ENCODE measurements around the gene DNAJB14.

The DNAJB14 gene

DNA sequence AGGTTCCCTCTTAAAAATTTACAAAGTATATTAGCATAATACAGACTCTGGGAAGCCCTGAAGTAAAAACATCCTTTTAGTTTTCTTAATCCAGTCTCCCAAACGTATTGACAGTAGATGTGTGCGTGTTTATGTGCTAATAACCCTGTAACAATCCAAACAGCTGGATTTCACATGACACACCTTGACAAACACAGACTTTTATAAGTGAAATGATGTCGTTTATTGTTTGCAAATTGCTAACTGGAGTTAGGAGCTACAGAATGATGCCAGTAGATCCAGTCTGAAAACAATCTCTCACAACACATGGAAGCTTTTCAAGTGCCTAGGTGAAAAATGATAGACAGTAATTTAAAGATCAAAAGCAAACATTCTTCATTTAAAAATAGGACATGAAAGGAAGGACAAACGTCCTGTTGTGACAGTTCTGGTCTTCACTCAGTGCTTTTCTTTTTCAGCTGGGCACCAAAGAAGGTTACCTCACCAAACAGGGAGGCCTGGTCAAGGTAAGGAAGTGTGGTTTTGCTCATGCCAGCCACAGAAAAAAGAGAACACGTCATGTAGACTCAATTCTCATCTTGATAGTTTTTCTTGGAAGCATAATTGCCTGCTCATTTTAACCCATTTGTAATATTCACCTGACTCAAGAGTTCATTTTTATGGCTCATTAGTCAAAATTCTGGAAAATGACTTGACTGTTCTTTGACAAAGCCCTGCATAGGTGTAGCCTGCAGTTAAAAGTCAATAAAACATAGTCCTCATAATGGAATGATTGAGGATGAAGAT is 85.1 kb downstream of the DNAJB14 start:
- no peak for DNase-seq

DNA sequence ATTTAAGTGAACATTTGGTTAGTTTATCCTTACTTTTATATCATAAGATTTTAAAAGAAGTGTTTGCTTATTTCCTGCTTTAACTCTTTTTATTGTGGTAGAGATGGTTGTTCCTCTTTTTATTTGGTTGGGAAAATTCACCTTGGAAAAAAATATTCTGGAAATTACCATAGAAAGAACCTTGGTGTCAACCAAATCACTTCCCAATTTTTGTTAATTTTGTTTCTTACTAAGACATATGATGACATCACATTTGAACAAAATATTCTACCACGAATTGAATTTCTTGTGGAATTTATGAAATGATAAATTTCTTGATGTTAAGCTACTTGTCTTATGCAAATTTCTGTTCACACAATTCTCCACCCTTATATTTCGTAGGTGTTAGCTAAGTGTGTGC is 85.9 kb downstream of the DNAJB14 start:
- DNase-seq = no peak

DNA sequence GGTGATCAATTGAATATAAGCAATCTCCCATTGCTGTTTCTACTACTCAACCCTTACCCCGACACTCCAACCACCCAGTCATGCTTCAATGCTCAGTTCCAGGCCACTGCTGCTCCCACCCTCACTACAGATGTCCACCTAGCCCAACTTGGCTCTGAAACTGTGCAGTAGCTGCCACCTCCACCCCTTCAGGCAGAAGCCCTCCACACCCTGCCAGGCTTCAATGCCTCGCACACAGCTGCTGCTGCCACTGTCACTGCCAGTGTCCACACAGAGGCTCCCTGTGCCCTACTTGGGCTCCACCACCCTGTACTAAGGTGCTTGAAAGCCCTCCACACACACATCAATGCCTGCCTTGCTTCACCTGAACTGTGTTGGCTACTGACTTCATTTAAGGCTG is 86.8 kb downstream of the DNAJB14 start:
- DNase-seq = no peak

DNA sequence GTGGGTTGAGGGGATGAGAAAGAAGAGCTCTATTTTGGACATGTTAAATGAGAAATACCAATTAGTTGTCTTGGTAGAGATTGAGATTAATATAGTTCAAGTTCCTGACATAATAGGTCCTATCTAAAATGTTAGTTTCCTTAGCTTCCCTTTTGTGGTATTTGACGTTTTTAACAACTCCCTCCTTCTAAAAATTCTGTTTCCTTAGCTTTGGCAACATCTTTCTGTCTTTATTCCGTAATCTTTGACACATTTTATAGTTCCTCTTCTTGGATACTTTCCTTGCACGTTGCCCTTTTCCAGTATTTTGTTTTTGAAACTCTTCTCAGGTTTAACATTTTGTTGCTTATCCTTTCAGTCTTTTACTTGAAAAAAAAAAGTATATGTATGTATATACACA is 89.1 kb downstream of the DNAJB14 start:
- DNase-seq = no peak

DNA sequence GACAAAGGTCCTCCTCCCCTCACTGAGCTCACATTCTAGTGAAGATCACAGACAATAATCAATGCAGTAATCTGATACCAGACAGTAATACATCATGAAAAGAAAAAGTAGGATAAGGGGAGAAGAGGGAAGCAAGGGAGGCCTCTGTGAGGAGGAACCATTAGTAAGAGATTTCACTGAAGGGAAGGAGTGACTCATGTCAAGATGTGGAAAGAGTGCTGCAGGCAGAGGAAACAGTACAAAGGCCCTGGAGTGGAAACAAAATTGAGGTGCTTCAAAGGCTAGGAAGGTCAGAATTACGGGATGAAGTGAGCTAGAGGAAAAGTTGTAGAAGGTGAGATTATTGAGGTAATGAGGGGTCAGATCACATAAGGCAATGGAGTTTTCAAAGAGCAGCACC is 90.3 kb downstream of the DNAJB14 start:
- no peak for DNase-seq

DNA sequence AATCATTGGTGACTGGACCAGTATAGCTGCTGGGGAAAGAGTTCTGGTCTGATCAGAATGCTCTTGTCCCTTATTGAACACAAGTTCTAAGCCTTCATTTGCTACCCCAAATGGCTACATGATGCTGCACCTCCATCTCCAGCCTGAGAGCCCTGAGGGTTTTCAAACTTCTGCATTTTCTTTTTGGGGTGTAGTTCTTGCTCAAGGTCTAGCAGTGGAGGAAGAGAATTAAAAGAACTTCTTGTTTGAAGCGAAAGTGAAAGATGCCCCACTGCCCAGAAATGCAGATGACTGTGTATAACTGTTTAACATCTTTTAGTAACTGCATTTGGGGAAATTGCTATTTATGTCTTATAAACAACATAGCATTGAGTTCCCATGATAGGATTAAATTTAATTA is 90.7 kb downstream of the DNAJB14 start:
- DNase-seq = no peak

DNA sequence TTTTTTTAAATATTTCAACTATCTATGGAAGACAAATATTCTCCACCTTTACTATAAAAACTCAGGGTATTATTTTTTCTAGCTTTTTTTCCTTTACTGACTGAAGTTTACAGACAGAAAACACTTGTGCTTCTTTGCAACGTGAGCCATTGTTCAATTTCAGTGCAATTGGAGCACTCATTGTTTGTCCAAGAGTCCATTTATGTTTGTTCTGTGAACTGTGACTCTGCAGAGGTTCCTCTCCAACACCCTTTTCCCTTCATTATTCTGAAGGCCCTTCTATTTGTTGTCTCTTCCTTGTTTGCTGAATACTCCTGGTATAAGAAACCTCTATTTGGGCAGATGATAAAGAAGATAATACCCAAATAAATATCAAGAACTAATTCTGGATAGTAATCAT is 92.4 kb downstream of the DNAJB14 start:
- DNase-seq = no peak

DNA sequence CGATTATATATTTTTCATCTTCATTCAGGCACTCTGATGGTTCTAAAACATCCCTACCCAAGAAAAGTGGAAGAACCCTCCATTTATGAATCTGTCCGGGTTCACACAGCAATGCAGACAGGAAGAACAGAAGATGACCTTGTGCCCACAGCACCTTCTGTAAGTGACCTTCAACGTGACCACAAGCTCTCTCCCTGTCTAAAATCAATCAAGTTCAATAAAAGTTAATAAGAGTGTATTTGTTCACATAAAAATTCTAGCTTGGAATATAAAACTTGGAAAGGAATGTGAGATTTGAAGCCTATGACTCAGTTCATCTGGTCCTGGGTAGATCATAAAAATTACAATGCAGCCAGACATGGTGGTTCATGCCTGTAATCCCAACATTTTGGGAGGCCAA is 93.2 kb downstream of the DNAJB14 start:
- DNase-seq = no peak

DNA sequence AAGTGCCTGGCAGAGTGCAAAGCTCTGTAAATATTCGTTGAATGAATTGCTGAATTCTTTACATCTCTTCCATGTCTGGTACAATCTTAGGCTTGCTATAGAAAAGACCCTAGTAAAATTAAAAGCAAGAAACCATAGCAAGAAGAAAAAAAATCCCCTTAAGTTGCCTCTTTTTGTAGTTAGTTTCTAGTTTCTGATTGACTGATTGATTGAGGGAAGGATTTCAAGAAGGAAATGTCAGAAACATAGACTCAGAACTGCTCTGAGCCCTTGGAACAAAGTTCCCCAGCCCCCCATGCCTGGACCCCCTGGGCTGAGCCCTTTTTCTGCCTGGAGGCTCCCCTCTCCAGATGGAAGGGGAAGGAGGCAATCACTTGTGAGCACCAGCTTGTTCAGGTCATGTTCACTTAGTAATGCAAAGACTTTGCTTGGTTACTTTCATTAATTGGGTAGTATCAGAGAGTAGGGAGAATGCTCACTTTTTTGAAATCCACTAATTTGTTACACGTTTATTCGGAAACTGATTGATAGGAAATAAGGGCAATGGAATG is 94.1 kb downstream of the DNAJB14 start:
- DNase-seq = no peak

DNA sequence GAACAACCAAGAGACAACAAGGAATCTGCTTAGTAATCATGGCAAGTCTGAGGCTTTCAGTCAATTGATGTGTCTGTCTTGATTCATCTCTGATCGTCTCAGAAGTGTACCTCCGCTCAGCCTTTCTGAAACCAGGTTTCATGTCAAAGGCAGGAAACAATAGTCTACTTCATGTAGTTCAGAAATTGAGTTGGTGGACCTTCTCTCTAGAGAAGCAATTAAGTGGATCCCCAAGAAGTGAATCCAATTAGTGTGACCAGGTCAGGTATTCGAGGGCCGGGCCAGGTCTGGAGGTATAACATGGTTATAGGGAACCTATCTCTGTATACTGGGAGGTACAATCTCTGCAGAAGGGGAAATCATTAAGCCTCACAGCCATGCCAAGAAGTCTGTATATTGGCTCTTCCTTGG is 97.8 kb downstream of the DNAJB14 start:
- no peak for DNase-seq

DNA sequence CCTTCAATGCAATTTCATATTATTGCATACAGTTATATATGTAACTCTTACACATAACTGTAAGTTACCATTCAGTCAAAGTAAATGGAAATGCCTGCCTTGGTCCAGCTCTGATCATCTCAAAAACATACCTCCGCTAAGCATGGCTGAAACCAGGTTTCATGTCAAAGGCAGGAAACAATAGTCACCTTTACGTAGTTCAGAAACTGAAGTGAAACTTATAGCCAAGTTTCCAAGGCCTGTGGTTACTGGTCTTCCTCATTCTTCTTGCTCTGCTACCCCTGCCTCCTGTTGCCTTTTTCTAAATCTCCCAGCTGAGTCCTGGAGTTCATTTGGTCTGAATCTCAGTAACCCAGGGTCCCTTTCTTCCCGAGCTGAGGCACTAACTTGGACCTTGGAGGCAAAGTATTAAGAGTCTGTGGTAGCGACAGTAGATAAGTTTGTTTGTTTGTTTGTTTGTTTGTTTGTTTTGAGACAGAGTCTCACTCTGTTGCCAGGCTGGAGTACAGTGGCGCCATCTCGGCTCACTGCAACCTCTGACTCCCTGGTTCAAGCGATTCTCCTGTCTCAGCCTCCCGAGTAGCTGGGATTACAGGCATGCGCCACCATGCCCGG is 98.9 kb downstream of the DNAJB14 start:
- DNase-seq = peak; percentile 21

DNA sequence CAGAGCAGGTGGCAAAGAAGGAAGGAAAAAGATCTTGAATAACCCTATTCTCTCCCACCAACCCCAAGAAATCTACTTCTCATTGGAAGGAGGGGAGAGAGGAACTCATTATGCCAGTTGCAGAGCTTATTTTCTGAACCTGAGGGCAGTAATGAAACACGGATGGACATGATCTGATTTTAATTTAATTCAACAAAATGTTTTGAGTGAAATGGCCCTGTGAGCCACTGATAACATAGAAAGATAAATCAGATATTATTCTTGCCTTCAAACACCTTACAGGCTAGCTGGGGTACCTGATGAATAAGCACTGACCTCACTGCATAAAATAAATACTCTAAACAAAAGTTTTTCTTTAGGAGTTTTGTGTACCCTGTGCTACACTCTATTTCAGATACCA is 99.5 kb downstream of the DNAJB14 start:
- DNase-seq = no peak

Data from central memory CD4-positive, alpha-beta T cell (primary cell).